GM19240 (cell line): ENCODE measurements around the gene CDKN3.

Experiments used
- DNase-seq: peaks from one replicate; pipeline ENCODE4 v3.0.0; 2011; ENCODE audit warnings: low spot score; ENCODE audit not compliant: insufficient read length

The CDKN3 gene

GRCh38 chr14:54396493-54397335 is at the start of gene CDKN3:
Gene CDKN3, plus strand, starts transcription at chr14:54397007. Its CDS starts 62 bp downstream, at chr14:54397069.
- peak; percentile 93 for DNase-seq

GRCh38 chr14:54347044-54347443 is 49.8 kb upstream of the CDKN3 start:
- DNase-seq: no peak

- DNase-seq: no peak
These were observed 48.7 kb upstream of the CDKN3 start for GRCh38 chr14:54348001-54348611.

- DNase-seq: no peak
These were observed 47.7 kb upstream of the CDKN3 start for GRCh38 chr14:54348923-54349620.

- no peak for DNase-seq
These were observed 47.1 kb upstream of the CDKN3 start for GRCh38 chr14:54349713-54350112.

GRCh38 chr14:54350203-54350602 is 46.6 kb upstream of the CDKN3 start:
- DNase-seq: no peak

- no peak for DNase-seq
These were observed 43.5 kb upstream of the CDKN3 start for GRCh38 chr14:54353266-54353665.

- DNase-seq: no peak
These were observed 43.1 kb upstream of the CDKN3 start for GRCh38 chr14:54353694-54354093.

- no peak for DNase-seq
These were observed 42.7 kb upstream of the CDKN3 start for GRCh38 chr14:54354096-54354495.

- DNase-seq: no peak
These were observed 41.7 kb upstream of the CDKN3 start for GRCh38 chr14:54354968-54355641.

- DNase-seq: no peak
These were observed 41.1 kb upstream of the CDKN3 start for GRCh38 chr14:54355698-54356097.

- no peak for DNase-seq
These were observed 40.6 kb upstream of the CDKN3 start for GRCh38 chr14:54356172-54356571.

GRCh38 chr14:54360667-54361066 is 36.1 kb upstream of the CDKN3 start:
- DNase-seq: no peak

GRCh38 chr14:54362089-54362504 is 34.7 kb upstream of the CDKN3 start:
- DNase-seq: no peak

GRCh38 chr14:54362759-54363437 is 33.9 kb upstream of the CDKN3 start:
- DNase-seq: no peak

GRCh38 chr14:54364555-54365415 is 32.0 kb upstream of the CDKN3 start:
- DNase-seq: no peak

- no peak for DNase-seq
These were observed 29.8 kb upstream of the CDKN3 start for GRCh38 chr14:54366736-54367735.

- DNase-seq: no peak
These were observed 28.5 kb upstream of the CDKN3 start for GRCh38 chr14:54368291-54368690.

- no peak for DNase-seq
These were observed 27.5 kb upstream of the CDKN3 start for GRCh38 chr14:54369343-54369742.
